Ectodermal cell (in vitro differentiated cells): ENCODE data around the gene ATP5F1E.

Experiments
- H3K27ac ChIP-seq: 2 replicates; pipeline ENCODE4 v1.7.0; 2013; ENCODE audit warnings: mild to moderate bottlenecking, low read depth, low read length; ENCODE audit not compliant: insufficient read depth, poor library complexity, severe bottlenecking
- H3K27me3 ChIP-seq: 2 replicates; pipeline ENCODE4 v1.7.0; 2013; ENCODE audit warnings: mild to moderate bottlenecking, low read length; ENCODE audit not compliant: insufficient read depth, control insufficient read depth, poor library complexity, severe bottlenecking
- H3K36me3 ChIP-seq: one replicate; pipeline ENCODE4 v1.7.0; 2013; ENCODE audit warnings: low read length; ENCODE audit not compliant: control insufficient read depth, insufficient read depth
- H3K4me1 ChIP-seq: one replicate; pipeline ENCODE4 v1.7.0; 2013; ENCODE audit warnings: low read length; ENCODE audit not compliant: control insufficient read depth, insufficient read depth
- H3K4me3 ChIP-seq: 2 replicates; pipeline ENCODE4 v1.7.0; 2013; ENCODE audit warnings: low read depth, low read length, control low read depth; ENCODE audit not compliant: insufficient read depth
- H3K9me3 ChIP-seq: 2 replicates; pipeline ENCODE4 v1.7.0; 2013; ENCODE audit warnings: mild to moderate bottlenecking, low read length, moderate library complexity; ENCODE audit not compliant: control insufficient read depth
- WGBS, 2 experiments: methylation state at CpG; one replicate each; pipeline ENCODE4 v1.1.7; 2013; ENCODE audit warnings: missing lambda C conversion rate in 2 of 2; 5-methylcytosine and 5-hydroxymethylcytosine counted together

ATP5F1E gene

GRCh38 chr20:59023616-59024015 is 8.5 kb downstream of the ATP5F1E start:
- H3K27ac ChIP-seq = no peak overlapping the region
- no peaks in the 10 kb centered on the region for H3K4me1 ChIP-seq
- no peaks in the 10 kb centered on the region for H3K9me3 ChIP-seq
- peaks cover 29% of the 10 kb centered on the region for H3K36me3 ChIP-seq
- 96 to 97% methylated on average over 13 of the region's 13 CpGs for WGBS, 2 experiments
- H3K27me3 ChIP-seq = no peaks in the 10 kb centered on the region
- no peak overlapping the region for H3K4me3 ChIP-seq

- 93 to 95% methylated on average over 15 of the region's 15 CpGs for WGBS, 2 experiments
- H3K36me3 ChIP-seq = peaks cover 24% of the 10 kb centered on the region
These were observed 9.4 kb downstream of the ATP5F1E start for GRCh38 chr20:59022754-59023153.

GRCh38 chr20:59020938-59021551 is 11.1 kb downstream of the ATP5F1E start:
- Histone ChIP-seq H3K9me3 (no peaks in the 10 kb centered on the region), H3K36me3 (peaks cover 24% of the 10 kb centered on the region), H3K27me3 (no peaks in the 10 kb centered on the region), H3K4me1 (no peaks in the 10 kb centered on the region), H3K4me3 (no peak overlapping the region), H3K27ac (peak overlapping the region; percentile 31)
- WGBS, 2 experiments = 41 to 47% methylated on average over 5 of the region's 5 CpGs

More at GRCh38 chr20:59022754-59023153, 9.4 kb downstream of the ATP5F1E start:
- no peak overlapping the region for H3K27ac ChIP-seq
- no peaks in the 10 kb centered on the region for H3K4me1 ChIP-seq
- H3K9me3 ChIP-seq = no peaks in the 10 kb centered on the region
- no peak overlapping the region for H3K4me3 ChIP-seq
- no peaks in the 10 kb centered on the region for H3K27me3 ChIP-seq

- Histone ChIP-seq H3K4me3 (no peak within 1 kb of the TSS), H3K4me1 (no peaks in the 10 kb centered on the region), H3K27ac (no peak within 1 kb of the TSS), H3K27me3 (no peaks in the 10 kb centered on the region), H3K9me3 (no peaks in the 10 kb centered on the region), H3K36me3 (peaks cover 8% of the 10 kb centered on the region)
- WGBS, 2 experiments = 92 to 95% methylated on average over 5 of the region's 5 CpGs
These were observed 12.9 kb downstream of the ATP5F1E start, which contains the start of gene TUBB1 for GRCh38 chr20:59019217-59019616. Gene TUBB1, plus strand, starts transcription at chr20:59019429. Its CDS starts 94 bp downstream, at chr20:59019523.

GRCh38 chr20:59018817-59019216 is 13.3 kb downstream of the ATP5F1E start:
- 91 to 93% methylated on average over 10 of the region's 10 CpGs for WGBS, 2 experiments
- no peak overlapping the region for H3K27ac ChIP-seq
- no peaks in the 10 kb centered on the region for H3K9me3 ChIP-seq
- H3K4me1 ChIP-seq = no peaks in the 10 kb centered on the region
- no peak overlapping the region for H3K4me3 ChIP-seq
- no peaks in the 10 kb centered on the region for H3K27me3 ChIP-seq
- H3K36me3 ChIP-seq = peaks cover 4% of the 10 kb centered on the region

GRCh38 chr20:59017493-59018231 is 14.5 kb downstream of the ATP5F1E start:
- Histone ChIP-seq H3K27me3 (no peaks in the 10 kb centered on the region), H3K4me3 (no peak overlapping the region), H3K4me1 (no peaks in the 10 kb centered on the region), H3K9me3 (no peaks in the 10 kb centered on the region), H3K36me3 (no peaks in the 10 kb centered on the region), H3K27ac (no peak overlapping the region)
- 94 to 95% methylated on average over 16 of the region's 16 CpGs for WGBS, 2 experiments

- H3K4me1 ChIP-seq = no peaks in the 10 kb centered on the region
- H3K27me3 ChIP-seq = no peaks in the 10 kb centered on the region
- WGBS, 2 experiments = 89 to 91% methylated on average over 4 of the region's 4 CpGs
- no peaks in the 10 kb centered on the region for H3K9me3 ChIP-seq
- no peak overlapping the region for H3K4me3 ChIP-seq
- H3K36me3 ChIP-seq = no peaks in the 10 kb centered on the region
- H3K27ac ChIP-seq = no peak overlapping the region
These were observed 15.2 kb downstream of the ATP5F1E start for GRCh38 chr20:59016795-59017492.

- Histone ChIP-seq H3K36me3 (no peaks in the 10 kb centered on the region), H3K27me3 (no peaks in the 10 kb centered on the region), H3K27ac (no peak overlapping the region), H3K4me3 (no peak overlapping the region), H3K4me1 (no peaks in the 10 kb centered on the region), H3K9me3 (no peaks in the 10 kb centered on the region)
- WGBS, 2 experiments = 89 to 90% methylated on average over 16 of the region's 16 CpGs
These were observed 16.1 kb downstream of the ATP5F1E start for GRCh38 chr20:59015812-59016711.

- 92 to 93% methylated on average over 16 of the region's 16 CpGs for WGBS, 2 experiments
- Histone ChIP-seq H3K36me3 (no peaks in the 10 kb centered on the region), H3K4me3 (no peak overlapping the region), H3K27ac (no peak overlapping the region), H3K27me3 (no peaks in the 10 kb centered on the region), H3K4me1 (peaks cover 3% of the 10 kb centered on the region), H3K9me3 (no peaks in the 10 kb centered on the region)
These were observed 16.7 kb downstream of the ATP5F1E start for GRCh38 chr20:59015411-59015810.
